Transverse colon (tissue), 4 donors: ENCODE results near the gene ARHGAP42.

ENCODE experiments used
- POLR2A ChIP-seq: fragments of 450-650 bp; IDR thresholded peaks from one replicate; pipeline ENCODE4 v1.6.1; 2016; ENCODE audit warnings: antibody characterized with exemption, mild to moderate bottlenecking, moderate library complexity
- POLR2AphosphoS5 ChIP-seq, 3 donors: sonication (generic); formaldehyde crosslinking; IDR thresholded peaks; one replicate each; pipeline ENCODE4 v1.6.1; 2016; ENCODE audit warnings: antibody characterized with exemption in 3 of 3
- TF ChIP-seq, protein P1 (sequence below), 5 experiments: fragments of 200-600 bp in 3 of 5; fragments of 450-650 bp in 2 of 5; sonication (generic) in 3 of 5; IDR thresholded peaks; 1 replicate in 2 of 5; 2 replicates in 3 of 5; pipeline ENCODE4 v1.5.1; 2016 to 2017; ENCODE audit warnings: antibody characterized with exemption in 5 of 5, inconsistent platforms in 3 of 5, mild to moderate bottlenecking in 2 of 5, moderate library complexity in 1 of 5

DNA sequence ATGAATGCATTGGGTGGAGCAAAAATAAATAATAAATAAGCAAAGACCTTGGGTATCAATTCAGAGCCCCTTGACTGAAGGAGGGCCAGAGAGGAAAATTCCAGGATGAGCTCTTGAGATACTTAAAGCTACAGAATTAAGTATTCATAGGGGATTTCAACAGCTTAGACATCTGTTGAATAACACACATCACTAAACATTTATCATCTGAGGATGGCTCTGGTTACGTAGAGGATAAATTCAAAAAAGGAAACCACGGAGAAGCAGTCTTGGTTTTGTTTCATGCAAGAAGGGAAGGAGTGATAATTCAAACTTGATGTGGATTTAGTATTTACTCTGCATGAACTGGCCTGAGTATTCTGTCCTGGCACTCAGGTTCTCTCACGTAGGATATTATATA, 29.8 kb downstream of the ARHGAP42 start:
- TF ChIP-seq, protein P1, sequence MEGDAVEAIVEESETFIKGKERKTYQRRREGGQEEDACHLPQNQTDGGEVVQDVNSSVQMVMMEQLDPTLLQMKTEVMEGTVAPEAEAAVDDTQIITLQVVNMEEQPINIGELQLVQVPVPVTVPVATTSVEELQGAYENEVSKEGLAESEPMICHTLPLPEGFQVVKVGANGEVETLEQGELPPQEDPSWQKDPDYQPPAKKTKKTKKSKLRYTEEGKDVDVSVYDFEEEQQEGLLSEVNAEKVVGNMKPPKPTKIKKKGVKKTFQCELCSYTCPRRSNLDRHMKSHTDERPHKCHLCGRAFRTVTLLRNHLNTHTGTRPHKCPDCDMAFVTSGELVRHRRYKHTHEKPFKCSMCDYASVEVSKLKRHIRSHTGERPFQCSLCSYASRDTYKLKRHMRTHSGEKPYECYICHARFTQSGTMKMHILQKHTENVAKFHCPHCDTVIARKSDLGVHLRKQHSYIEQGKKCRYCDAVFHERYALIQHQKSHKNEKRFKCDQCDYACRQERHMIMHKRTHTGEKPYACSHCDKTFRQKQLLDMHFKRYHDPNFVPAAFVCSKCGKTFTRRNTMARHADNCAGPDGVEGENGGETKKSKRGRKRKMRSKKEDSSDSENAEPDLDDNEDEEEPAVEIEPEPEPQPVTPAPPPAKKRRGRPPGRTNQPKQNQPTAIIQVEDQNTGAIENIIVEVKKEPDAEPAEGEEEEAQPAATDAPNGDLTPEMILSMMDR (IDR thresholded peaks at IDR 0.05): no peak
- no peak for TF ChIP-seq POLR2A
- TF ChIP-seq POLR2AphosphoS5 (IDR thresholded peaks at IDR 0.05): no peak
